Dermis blood vessel endothelial cell (primary cell): ENCODE data around the gene MDK. TPM values are rescaled to one million over a fixed set of nuclear protein-coding genes. Genes with fewer than 3 reads are reported as not detected.
"Not testable (repeated sequence)": the region's sequence is repeated elsewhere in the genome, so short reads cannot be mapped to it uniquely, and the experiment has no call there.

Experiments
- DNase-seq: peaks from one replicate; pipeline ENCODE4 v3.0.0; 2010
- total RNA-seq: library from RNA; depleted of rRNA; stranded (reverse); fragments of >200 nt; gene quantifications from 2 replicates; pipeline ENCODE4 v1.2.3, GENCODE V29; 2014

The MDK gene
- total RNA-seq, 1 donor from 2014 or later: 59.6 TPM

DNA sequence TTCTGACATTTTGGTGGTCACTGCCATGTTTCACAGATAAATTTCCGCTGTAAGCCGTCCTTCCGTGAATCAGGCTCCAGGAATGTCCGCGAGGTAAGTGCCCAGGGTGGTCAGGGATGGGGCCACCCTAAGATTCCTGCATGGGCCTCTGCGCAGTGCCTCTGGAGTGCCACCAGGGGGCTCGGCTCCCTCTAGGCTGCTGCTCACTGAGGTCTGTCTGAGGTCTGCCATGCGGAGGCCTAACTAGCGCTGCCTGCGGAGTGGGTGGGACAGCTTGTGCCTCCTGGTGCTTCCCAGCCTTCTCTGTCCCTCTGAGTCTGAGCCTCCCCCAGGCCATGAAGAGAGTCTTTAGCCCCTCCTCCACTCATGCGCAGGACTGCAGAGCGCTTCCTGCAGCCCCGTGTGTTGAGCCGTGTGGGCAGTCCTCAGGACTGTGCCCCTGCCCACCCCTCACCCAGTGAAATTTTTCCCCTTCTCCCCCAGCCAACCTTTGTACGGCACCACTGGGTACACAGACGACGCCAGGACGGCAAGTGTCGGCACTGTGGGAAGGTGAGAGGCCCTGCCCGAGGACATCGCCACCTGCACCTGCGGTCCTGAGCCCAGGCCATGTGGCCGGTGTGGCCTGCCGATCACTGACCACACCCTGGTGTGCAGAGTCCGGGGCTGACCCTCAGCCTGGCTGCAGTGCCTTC lies 11.9 kb upstream of the MDK start:
- peak; percentile 85 for DNase-seq

DNA sequence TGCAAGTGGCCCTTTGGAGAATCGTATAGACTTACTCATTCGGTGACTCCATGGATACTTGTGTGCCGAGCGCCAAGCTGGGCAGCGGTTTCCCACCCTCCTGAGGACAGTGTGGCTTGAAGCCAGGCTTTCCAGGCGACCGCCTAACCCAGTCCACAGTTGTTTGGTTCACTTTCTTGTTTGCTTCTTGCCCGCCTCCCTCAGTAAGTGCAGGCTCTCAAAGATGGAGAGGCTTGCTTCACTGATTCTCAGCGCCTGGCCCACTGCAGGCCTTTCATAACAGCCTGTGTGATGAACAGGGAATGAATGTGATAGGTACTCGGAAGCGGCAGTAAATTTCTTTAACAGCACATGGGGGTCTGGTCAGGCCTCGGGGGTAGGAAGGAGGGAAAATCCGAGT lies 11.2 kb upstream of the MDK start:
- no peak for DNase-seq

DNA sequence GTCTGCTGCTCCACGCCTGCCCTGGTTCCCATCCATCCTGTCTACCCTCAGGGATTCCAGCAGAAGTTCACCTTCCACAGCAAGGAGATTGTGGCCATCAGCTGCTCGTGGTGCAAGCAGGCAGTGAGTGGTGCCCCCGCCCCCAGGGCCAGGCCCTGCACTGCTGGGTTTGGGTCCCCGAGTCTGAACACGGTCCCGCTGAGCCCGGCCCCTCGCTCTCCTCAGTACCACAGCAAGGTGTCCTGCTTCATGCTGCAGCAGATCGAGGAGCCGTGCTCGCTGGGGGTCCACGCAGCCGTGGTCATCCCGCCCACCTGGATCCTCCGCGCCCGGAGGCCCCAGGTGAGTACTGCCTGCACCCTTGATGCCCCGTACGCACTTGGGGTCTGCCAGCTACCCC lies 10.2 kb upstream of the MDK start:
- DNase-seq: not testable (repeated sequence)

DNA sequence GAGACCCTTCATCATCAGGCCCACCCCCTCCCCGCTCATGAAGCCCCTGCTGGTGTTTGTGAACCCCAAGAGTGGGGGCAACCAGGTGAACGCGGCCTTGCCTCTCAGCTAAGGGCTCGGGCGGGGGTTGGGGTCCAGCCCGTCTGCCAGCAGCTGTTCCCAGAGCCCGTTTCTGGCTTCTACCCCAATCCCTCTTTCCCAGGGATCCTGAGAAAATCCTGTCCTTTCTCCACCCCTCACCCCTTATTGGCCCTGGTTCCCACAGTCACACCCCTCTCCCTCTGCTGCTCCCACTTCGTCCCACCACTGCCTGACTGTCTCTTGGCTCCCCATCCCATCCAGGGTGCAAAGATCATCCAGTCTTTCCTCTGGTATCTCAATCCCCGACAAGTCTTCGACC lies 9.4 kb upstream of the MDK start:
- DNase-seq: no peak

DNA sequence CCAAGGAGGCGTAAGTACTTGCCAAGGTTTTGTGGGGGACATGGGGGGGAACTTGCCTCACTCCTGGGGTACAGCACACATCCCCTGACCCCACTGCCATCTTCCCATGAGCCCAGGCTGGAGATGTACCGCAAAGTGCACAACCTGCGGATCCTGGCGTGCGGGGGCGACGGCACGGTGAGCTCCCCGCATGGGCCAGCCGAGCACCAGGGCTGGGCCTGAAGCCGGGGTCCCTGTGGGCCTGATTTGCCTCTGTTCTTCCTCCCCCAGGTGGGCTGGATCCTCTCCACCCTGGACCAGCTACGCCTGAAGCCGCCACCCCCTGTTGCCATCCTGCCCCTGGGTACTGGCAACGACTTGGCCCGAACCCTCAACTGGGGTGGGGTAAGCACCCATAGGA lies 9.0 kb upstream of the MDK start:
- DNase-seq: not testable (repeated sequence)

DNA sequence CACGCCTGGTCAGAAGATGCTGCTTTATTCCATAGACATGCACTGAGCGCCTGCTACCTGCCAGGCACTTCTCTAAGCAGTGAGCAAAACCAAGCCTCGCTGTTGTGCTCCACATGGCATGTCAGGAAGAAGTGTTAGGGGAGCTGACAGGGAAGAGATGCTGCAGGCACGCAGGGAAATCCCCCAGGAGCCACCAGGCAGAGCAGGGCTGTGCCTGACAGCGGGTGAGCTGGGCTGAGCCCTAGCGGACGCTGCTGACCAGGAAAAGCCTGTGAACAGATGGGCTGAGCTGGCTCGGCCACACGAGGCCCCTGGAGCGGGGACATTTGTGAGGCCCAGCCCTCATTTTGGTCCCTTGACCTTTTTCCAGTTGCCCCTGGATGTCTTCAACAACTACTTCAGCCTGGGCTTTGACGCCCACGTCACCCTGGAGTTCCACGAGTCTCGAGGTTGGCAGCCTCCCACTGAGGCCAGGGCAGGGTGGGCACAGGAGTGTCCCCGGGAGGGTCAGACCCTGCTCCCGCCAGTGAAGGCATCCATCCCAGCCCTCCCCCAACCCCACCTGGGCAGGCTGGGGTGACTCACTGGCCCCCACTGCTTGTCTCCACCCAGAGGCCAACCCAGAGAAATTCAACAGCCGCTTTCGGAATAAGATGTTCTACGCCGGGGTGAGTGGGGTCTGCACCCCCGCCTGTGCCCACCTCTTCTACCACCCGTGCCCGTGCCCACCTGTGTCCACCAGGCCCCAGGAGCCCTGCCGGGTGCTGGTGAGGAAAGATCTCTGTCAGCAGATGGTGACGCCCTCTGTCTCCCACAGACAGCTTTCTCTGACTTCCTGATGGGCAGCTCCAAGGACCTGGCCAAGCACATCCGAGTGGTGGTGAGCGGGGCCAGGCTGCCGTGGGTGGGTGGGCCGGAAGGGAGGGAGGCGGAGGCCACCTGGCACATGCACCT lies 7.4 kb upstream of the MDK start:
- DNase-seq: no peak

DNA sequence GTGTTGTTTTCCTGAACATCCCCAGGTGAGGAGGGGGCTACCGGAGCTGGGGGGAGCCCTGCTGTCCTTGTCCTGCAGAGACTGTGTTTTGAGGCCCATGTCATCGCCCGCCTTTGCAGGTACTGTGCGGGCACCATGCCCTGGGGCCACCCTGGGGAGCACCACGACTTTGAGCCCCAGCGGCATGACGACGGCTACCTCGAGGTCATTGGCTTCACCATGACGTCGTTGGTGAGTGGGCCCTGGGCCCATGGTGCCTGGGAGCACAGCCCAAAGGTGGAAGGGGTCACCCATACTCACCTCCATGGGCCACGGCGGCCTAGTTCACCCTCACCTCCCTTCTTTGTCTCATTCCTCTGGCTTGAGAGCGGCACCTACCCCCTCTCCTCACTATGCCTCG lies 6.7 kb upstream of the MDK start:
- DNase-seq: no peak

DNA sequence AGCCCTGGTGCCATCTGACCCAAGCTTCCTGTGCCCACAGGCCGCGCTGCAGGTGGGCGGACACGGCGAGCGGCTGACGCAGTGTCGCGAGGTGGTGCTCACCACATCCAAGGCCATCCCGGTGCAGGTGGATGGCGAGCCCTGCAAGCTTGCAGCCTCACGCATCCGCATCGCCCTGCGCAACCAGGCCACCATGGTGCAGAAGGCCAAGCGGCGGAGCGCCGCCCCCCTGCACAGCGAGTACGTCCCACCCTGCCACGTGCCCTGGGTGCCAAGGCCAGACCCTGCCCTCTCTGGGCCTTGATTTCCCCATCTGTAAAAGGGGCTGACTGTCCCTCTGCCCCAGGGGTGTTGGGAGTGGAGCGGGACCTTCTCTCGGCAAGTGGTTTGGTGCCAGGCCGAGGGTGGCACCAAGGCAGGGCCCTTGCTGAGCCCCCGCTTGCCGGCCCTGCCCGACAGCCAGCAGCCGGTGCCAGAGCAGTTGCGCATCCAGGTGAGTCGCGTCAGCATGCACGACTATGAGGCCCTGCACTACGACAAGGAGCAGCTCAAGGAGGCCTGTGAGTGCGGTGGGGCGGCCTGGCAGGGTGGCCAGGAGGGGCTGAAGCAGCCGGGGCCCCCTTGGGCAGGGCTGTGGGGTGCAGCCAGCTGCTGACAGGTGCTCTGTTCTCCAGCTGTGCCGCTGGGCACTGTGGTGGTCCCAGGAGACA lies 5.9 kb upstream of the MDK start:
- no peak for DNase-seq

DNA sequence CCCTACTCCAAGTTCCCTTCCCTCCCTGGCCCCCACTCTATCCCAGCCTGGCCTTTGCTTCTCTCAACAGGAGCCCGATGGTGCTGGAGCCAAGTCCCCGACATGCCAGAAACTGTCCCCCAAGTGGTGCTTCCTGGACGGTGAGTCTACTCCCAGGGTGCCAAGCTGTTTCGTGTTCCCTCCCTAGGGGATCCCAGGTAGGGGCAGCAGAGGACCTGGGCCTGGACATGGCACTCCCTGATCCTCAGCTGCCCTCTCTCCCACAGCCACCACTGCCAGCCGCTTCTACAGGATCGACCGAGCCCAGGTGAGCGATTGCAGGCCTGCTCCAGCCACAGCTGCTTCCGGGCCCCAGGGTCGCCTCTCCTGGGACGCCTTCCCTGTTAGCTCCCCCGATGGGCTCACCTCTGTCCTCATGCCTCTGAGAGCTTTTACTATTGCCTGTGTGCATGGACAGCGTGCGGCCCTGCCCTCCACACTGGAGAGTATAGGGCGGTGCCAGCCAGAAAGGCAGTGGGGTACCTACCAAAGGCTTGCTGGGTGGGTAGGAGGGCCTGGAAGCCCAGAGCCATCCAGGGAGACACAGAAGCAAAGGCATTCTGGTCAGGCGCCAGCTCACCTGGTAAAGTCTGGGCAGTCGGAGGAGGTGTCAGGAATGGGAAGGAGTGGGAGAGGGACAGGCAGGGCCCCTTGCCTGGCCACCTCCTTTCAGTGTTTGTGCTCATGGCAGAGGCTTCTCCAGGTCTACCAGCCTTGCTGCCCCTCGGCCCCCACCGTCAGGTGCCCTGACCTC lies 5.0 kb upstream of the MDK start:
- DNase-seq: no peak

DNA sequence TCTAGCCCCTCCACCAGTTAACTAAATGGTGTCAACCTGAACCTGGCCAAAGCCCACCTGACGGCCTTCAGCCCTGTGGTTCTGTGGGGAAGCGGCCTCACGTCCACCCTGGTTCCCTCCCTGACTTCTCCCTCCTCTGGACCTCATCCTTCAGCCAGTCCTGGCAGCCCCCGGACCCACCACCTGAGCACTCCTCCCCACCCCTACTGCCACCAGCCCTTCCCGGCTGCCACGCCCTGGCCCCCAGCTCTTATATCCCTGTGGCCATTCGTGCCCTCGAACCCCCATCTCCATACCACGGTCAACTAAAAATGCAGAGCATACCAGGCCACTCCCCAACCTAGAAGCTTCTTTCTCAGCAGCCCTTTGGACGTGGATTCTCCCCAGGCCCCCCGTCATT lies 4.2 kb upstream of the MDK start:
- DNase-seq: no peak

DNA sequence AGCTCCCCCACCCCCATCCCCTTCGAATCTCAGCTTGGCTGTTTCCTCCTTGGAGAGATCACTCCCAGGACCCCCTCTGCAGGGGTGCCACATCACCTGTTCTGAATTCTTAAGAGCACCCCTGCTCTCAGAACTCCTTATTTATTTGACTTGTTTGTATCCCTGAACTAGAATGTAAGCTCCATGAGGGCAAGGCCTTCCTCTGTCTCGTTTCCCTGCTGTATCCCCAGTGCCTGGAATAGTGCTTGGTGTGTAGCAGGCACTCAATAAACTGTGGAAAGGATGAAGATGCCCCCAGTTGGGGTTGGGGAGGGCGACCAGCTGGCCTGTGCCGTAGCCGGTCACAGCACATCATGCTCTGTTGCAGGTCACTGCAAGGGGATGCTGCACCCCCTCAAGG lies 3.6 kb upstream of the MDK start:
- no peak for DNase-seq

DNA sequence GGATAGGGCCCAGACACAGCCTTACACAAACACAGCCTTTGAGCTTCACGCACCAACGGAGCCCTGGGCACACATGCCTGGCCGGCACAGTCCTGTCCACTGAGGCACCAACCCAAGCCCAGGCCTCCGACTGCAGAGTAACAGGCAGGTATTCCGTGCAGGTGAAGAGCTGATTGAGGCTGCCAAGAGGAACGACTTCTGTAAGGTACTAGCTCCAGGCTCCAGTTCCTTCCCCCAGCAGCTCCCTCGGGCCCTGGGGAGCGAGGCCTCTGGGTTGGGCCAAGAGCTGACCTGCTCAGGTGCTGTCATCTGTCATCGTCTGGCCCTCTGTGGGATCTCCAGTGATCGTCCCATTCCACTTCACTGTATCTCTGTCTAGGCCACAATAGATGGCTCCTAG lies 3.2 kb upstream of the MDK start:
- no peak for DNase-seq

DNA sequence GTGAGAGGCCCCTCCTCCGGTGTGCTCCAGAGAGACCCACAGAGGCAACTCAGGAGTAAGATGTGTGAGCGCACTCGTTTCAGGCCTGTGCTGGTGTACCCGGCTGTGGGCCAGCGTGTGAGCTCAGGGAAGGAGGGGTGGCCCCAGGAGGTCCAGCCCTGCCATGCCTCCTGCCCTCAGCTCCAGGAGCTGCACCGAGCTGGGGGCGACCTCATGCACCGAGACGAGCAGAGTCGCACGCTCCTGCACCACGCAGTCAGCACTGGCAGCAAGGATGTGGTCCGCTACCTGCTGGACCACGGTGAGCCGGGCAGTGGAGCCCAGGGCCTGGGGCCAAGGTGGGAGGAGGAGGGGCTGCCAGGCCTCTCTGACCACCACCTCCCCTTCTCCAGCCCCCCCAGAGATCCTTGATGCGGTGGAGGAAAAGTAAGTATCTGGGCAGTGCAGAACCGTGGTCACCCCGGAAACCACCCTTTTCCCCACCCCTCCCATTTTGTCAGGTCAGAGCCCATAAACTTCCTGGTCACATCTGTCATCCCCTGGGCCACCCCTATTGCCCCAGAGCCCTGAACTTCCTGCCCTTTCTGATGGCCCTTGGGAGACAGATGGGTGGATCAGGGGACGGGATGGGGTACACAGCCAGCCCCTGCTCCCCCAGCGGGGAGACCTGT lies 2.5 kb upstream of the MDK start:
- DNase-seq: no peak

DNA sequence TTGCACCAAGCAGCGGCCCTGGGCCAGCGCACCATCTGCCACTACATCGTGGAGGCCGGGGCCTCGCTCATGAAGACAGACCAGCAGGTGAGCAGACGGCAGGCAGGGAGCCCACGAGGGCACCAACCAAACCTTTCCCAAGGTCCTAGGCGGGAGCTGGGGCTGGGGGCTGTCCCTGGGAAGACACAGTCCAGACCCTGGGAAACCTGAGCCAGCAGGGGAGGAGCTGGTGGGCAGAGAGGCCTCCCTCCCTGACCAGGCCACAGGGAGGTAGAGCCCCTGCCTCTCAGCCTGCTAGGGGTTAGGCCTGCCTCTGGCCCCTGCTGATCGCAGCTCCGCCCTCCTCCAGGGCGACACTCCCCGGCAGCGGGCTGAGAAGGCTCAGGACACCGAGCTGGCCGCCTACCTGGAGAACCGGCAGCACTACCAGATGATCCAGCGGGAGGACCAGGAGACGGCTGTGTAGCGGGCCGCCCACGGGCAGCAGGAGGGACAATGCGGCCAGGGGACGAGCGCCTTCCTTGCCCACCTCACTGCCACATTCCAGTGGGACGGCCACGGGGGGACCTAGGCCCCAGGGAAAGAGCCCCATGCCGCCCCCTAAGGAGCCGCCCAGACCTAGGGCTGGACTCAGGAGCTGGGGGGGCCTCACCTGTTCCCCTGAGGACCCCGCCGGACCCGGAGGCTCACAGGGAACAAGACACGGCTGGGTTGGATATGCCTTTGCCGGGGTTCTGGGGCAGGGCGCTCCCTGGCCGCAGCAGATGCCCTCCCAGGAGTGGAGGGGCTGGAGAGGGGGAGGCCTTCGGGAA lies 1.8 kb upstream of the MDK start:
- not testable (repeated sequence) for DNase-seq

DNA sequence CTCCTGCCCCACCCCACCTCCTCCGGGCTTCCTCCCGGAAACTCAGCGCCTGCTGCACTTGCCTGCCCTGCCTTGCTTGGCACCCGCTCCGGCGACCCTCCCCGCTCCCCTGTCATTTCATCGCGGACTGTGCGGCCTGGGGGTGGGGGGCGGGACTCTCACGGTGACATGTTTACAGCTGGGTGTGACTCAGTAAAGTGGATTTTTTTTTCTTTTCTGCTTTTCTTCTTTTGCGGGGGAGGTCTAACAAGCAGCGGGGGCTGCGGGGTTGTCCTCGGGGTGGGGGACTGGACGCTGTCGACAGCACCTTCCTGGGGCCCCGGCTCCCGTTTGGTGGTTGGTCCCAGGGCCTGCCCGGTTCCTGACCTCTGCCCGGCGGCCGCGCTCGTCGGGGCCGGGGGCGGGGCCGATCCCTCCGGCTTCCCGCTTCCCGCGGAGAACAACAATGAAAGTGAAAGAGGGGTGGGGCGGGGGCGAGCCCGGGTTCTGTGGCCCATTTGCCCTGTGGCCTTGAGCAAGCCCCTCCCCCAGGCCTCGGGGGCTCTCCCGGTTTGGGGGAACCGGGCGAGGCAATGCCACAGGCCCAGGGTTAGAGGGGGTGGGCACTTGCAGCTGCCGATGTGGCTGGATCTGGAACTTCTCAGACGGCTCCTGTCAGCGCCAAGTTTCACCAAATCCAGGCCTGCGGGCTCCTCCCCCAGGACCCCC lies 975 bp upstream of the MDK start:
- peak; percentile 67 for DNase-seq

DNA sequence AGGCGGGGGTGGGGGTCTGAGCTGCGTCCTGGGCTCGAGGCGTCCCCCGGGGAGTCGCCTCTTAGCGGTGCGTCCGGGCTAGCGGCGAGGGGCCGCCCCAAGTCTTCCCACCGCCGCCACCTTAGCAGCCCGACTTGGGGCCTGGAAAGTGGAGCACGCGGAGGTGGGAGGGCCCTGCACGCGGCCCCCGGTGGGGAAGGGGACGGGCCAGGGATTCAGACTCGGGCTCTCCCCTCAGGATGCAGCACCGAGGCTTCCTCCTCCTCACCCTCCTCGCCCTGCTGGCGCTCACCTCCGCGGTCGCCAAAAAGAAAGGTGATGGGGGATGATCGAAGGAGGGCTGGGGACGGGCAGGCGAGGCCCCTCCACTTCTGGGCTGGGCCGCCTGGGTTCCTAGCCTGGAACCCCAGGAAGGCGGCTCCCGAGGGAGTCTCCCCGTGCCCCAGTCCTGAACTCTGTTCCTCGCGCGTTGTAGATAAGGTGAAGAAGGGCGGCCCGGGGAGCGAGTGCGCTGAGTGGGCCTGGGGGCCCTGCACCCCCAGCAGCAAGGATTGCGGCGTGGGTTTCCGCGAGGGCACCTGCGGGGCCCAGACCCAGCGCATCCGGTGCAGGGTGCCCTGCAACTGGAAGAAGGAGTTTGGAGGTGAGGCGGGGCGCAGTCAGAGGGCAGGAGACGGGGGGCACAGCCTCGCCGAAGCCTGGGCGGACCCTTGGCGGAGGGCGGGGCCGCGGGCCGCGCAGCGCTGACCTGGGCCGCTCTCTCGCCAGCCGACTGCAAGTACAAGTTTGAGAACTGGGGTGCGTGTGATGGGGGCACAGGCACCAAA lies 563 bp downstream of the MDK start:
- peak; percentile 59 for DNase-seq

DNA sequence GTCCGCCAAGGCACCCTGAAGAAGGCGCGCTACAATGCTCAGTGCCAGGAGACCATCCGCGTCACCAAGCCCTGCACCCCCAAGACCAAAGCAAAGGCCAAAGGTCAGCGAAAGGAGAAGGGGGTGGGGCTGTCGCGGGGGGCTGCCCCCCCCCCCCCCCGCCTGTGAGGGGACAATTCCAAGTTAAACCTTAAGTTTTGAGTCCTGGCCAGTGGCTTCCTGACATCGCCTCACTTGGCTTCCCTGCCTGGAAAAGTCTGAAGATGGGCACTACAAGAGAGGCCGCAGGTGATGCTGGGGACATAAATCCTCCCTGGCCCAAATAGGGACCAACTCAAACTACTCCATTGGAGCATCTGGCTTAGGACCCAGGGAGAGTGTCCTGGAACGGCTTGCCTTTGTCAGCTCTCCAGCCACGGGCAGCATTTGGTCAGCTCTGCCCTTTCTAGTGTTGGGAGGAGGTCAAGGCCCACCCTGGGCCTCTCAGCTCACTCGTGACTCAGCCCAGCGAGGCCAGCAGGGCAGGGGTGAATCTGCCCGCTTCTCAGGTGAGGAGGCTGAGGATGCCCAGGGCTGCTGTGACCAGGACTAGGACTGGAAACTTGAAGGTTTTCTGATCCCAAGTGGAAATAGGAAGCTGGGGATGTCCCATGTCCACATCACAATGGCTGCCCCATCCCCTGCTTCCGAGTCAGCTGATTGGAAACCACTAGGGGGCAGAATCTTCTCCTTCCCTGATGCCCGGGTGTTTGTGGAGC lies 1.4 kb downstream of the MDK start:
- DNase-seq: peak; percentile 78

DNA sequence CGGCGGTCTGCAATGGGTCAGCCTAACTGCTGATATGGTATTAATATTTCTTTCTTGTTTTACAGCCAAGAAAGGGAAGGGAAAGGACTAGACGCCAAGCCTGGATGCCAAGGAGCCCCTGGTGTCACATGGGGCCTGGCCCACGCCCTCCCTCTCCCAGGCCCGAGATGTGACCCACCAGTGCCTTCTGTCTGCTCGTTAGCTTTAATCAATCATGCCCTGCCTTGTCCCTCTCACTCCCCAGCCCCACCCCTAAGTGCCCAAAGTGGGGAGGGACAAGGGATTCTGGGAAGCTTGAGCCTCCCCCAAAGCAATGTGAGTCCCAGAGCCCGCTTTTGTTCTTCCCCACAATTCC lies 1.9 kb downstream of the MDK start:
- no peak for DNase-seq
